Suprapubic skin (tissue), 3 donors: ENCODE measurements around the gene MAST4.

Source experiments
- CTCF ChIP-seq, 2 donors: fragments of 200-600 bp in 1 of 2; fragments of 450-650 bp in 1 of 2; sonication (generic) in 1 of 2; IDR thresholded peaks; one replicate each; pipeline ENCODE4 v1.5.1; 2016 to 2019; ENCODE audit warnings: antibody characterized with exemption in 2 of 2, mild to moderate bottlenecking in 1 of 2, moderate library complexity in 1 of 2
- POLR2A ChIP-seq, 2 donors: fragments of 450-650 bp; IDR thresholded peaks; one replicate each; pipeline ENCODE4 v1.6.1; 2017; ENCODE audit warnings: antibody characterized with exemption in 2 of 2, mild to moderate bottlenecking in 2 of 2, moderate library complexity in 2 of 2

- TF ChIP-seq CTCF (IDR thresholded peaks at IDR 0.05): no peak
- no peak for TF ChIP-seq POLR2A (IDR thresholded peaks at IDR 0.05)
Measured at GRCh38 chr5:66805514-66806430, 209.6 kb downstream of the MAST4 start.
